Measurements from ENCODE around the gene PTPN7. TPM values are rescaled to one million over a fixed set of nuclear protein-coding genes. Genes with fewer than 3 reads are reported as not detected.

The PTPN7 gene
- total RNA-seq, 1 donor = 167 TPM

DNA sequence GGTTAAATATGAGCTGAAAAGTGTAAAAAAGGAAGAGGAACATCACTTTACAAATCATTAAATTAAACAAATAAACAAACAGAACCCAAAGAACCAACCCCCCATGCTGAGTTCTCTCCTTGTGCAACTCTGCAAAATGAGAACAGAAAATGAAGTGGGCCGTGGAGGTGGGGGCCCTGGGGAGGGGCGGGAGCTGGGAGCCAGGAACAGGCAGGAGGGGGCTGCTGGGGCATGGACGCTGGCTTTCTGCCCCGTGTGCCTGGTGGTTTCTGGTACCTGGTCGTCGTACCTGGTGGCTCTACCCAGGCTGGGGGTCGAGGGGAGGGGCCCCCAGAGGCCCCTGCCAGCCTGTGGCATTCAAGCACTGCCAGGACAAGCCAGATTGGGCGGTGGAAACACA is 26.9 kb downstream of the PTPN7 start:
- DNase-seq (ENCODE audit: low read depth in 2 of 3, low spot score in 2 of 3) = no peak

- no peak for DNase-seq (ENCODE audit: low read depth in 2 of 3, low spot score in 2 of 3)
Observed at GRCh38 chr1:202133001-202133400, 27.4 kb downstream of the PTPN7 start.

- no peak for DNase-seq (ENCODE audit: low read depth in 2 of 3, low spot score in 2 of 3)
Observed at GRCh38 chr1:202131956-202132821, 28.2 kb downstream of the PTPN7 start.

DNA sequence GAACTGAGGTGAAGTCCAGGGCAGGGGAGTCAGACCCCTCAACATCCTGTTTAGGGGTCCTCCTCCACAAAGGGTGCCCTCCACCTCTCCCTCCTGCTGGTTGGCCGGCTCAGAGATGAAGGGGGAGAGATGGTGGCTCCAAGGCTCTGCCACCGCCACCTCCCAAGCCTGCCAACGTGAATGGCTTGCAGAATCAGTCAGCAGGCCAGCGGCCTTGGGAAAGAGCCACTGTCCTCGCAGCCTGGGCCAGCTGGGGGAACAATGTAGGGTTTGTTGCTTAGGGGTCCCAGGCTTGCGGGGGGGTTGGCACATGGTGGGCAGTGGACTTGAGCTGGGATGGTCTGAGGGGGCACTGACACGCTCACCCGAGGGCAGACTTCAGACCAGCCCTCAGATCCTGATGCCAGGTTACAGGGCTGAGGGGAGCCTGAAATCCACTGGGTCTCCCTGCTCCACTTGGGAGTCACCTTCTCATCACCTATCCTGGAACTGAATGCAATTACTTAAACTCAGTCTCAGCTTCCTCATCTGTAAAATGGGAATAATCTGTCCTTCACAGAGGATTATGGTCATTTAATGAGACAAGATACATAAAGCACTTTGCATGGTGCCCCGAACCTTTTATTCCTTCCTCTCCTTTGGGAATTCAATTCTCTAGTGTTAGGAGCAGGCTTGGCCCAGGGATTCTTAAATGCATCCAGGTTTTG is 29.4 kb downstream of the PTPN7 start:
- no peak for DNase-seq (ENCODE audit: low read depth in 2 of 3, low spot score in 2 of 3)

GRCh38 chr1:202130297-202130721 is 30.1 kb downstream of the PTPN7 start:
- peak in 2 of 3 donors; percentile 18 to 26 for DNase-seq (ENCODE audit: low read depth in 2 of 3, low spot score in 2 of 3)

DNA sequence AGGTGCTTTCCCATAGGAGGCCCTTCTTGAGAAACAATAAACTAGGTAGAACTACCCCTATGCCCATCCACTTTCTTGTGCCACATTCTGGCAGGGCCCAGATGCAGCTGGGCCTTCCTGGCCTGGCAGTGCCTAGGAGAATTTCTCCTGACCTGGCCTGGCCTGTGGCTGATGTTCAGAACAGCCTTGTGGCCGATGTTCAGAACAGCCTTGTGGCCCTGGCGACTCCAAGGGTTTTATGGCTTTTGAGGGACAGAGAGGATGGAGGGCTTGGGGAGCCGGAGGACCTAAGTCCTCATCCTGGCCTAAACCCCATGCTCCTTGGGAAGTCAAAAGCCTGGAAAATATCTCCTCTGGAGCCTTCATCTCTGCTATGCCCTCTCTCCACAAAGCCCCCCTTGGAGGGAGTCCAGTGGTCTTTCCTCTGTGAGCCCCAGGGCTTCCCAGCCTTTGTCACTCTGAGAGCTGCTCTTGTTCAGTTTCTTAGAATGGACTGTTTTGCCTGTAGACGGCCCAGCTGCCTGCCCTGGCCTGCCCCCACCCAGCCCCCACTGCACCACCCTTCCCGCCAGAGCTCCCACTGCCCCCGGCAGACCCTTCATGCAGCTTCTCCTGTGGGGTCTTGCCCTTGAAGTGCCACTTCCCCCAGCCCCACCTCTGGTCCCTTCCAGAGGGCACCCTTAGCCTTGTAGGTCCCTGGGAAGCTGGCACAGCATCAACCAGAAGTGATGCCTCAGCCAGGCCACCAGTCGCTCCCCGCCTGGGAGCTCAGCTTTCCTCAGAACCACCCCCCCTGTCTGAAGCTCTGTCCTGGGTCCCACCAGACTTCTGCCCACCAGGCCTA is 30.7 kb downstream of the PTPN7 start:
- no peak for DNase-seq (ENCODE audit: low read depth in 2 of 3, low spot score in 2 of 3)

DNA sequence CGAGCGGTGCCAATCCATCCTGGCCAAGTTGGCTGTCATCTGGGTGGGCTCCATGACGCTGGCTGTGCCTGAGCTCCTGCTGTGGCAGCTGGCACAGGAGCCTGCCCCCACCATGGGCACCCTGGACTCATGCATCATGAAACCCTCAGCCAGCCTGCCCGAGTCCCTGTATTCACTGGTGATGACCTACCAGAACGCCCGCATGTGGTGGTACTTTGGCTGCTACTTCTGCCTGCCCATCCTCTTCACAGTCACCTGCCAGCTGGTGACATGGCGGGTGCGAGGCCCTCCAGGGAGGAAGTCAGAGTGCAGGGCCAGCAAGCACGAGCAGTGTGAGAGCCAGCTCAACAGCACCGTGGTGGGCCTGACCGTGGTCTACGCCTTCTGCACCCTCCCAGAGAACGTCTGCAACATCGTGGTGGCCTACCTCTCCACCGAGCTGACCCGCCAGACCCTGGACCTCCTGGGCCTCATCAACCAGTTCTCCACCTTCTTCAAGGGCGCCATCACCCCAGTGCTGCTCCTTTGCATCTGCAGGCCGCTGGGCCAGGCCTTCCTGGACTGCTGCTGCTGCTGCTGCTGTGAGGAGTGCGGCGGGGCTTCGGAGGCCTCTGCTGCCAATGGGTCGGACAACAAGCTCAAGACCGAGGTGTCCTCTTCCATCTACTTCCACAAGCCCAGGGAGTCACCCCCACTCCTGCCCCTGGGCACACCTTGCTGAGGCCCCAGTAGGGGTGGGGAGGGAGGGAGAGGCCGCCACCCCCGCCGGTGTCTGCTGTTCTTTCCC is 32.4 kb downstream of the PTPN7 start:
- DNase-seq (ENCODE audit: low read depth in 2 of 3, low spot score in 2 of 3) = no peak

GRCh38 chr1:202127061-202127460 is 33.3 kb downstream of the PTPN7 start:
- no peak for DNase-seq (ENCODE audit: low read depth in 2 of 3, low spot score in 2 of 3)

GRCh38 chr1:202126426-202126825 is 34.0 kb downstream of the PTPN7 start:
- DNase-seq (ENCODE audit: low read depth in 2 of 3, low spot score in 2 of 3) = peak in 2 of 3 donors; percentile 28 to 50

GRCh38 chr1:202125611-202126010 is 34.8 kb downstream of the PTPN7 start:
- no peak for DNase-seq (ENCODE audit: low read depth in 2 of 3, low spot score in 2 of 3)

GRCh38 chr1:202124142-202124541 is 36.3 kb downstream of the PTPN7 start:
- DNase-seq (ENCODE audit: low read depth in 2 of 3, low spot score in 2 of 3) = no peak

- DNase-seq (ENCODE audit: low read depth in 2 of 3, low spot score in 2 of 3) = no peak
Observed at GRCh38 chr1:202123336-202123813, 37.0 kb downstream of the PTPN7 start.

DNA sequence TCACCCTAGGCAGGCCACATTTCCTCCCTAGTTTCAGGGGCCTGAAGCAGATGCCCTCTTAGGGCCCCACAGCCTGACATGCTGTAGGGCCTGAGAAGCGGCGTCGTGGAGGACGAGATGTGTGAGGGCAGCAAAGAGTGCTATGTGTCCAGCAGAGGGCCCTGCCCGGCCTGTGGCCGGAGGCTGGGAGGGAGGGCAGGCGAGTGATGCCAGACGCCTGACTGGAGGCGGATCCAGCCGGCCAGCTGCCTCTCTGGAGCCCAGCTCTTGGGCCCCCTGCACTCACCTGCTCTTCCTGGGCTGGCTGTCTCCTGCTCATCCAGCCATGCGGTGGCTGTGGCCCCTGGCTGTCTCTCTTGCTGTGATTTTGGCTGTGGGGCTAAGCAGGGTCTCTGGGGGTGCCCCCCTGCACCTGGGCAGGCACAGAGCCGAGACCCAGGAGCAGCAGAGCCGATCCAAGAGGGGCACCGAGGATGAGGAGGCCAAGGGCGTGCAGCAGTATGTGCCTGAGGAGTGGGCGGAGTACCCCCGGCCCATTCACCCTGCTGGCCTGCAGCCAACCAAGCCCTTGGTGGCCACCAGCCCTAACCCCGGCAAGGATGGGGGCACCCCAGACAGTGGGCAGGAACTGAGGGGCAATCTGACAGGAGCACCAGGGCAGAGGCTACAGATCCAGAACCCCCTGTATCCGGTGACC is 37.6 kb downstream of the PTPN7 start, which contains the start of gene GPR37L1:
GPR37L1 (plus strand) TSS at position 279 of the 697 bp plus-strand sequence; CDS start at position 326, 47 bp downstream.
- no peak for DNase-seq (ENCODE audit: low read depth in 2 of 3, low spot score in 2 of 3)

GRCh38 chr1:202121006-202121405 is 39.4 kb downstream of the PTPN7 start:
- no peak for DNase-seq (ENCODE audit: low read depth in 2 of 3, low spot score in 2 of 3)

DNA sequence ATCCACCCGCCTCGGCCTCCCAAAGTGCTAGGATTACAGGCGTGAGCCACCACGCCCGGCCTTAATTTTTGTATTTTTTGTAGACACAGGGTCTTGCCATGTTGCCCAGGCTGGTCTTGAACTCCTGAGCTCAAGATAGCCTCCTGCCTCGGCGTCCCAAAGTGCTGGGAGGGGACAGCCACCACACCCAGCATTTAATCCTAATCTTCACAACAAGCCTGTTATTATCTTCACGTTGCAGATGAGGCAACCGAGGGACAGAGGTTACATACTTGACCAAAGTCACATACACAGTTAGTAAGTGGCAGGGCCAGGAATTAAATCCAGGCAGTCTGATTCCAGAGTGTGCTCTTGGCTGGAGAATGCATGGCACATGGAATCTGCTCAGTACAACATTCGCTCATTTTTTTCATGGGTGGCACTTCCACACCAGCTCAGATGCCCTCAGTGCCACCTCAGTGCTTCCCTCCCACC is 42.5 kb downstream of the PTPN7 start:
- no peak for DNase-seq (ENCODE audit: low read depth in 2 of 3, low spot score in 2 of 3)

DNA sequence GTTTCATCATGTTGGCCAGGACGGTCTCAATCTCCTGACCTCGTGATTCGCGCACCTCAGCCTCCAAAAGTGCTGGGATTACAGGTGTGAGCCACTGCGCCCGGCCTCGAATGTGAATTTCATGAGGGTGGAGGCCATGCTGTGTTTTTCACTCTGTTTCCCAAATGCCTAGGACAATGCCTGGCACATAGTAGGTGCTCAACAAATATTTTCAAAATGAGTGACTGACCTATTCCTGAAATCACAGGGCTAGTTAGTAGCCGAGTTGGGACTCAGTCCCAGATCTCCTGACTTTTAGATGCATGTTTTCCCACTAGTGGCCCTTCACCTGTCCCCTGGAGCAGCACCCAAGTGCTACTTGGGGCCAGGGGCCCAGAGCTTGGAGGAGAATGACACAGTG is 44.1 kb downstream of the PTPN7 start:
- no peak for DNase-seq (ENCODE audit: low read depth in 2 of 3, low spot score in 2 of 3)

DNA sequence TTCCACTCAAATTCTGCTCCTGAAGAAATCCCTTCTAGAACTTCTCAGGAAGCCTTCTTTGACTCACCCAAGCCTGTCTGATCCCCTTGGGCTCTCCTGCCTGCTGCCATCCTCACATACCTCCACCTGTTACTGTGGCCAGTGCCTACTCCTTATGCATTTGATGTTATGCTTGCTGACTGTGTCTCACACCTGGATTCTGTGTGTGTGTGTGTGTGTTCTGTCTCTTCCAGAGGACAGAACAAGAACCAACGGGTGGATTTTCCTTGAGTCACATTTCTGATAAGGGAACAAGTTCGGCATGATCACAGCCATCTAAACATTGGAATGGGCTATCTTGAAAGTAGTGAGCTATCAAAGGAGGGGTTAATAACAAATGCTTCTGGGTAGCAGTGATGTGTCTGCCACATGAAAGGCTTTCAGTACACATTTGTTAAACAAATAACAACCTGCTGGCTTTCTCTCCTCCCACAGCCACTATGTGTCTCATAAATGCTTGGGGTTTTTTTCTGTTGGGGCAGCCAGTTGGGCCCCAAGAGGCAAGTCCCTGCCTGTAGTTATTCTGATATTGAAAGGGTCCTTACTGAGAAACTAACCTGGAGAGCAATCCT is 46.6 kb downstream of the PTPN7 start:
- no peak for DNase-seq (ENCODE audit: low read depth in 2 of 3, low spot score in 2 of 3)

DNA sequence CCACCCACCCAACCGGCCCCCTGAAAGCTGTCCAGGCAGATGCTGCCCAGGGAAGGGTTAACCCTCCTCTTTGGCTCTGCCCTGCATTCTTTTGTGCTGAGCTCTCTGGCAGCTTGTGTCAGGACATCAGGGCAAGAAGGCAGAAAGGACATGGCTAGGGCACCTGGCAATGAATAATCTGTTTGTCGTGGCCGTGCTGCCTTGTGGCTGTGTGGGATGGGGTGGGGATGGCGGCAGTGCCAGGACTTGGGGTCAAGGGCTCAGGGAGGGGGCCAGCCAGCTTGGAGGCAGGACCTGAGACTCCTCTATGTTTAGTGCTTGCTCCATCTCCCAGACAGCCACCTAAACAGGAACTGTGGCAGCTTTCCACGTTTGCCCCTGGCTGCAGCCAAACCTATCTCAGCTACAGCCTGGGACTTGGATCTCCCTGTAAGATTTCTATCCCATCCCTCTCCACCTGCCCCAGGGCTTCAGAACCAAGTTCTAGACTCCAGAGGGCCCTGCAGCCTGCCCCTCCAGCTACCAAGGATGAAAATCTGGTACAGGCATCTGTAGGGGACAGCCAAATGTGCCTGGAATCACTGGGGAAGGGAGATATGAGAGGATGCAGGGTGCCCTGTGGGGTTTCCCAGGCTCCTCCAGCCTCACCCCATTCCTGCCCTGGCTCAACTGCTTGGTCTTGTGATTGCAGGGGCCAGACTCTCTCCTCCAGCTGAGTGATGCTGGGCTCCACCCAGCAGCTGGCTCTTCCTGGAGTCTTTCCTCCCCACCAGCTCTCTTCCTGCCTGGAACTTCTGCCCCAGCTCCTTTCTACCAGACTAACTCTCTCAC is 47.3 kb downstream of the PTPN7 start:
- no peak for DNase-seq (ENCODE audit: low read depth in 2 of 3, low spot score in 2 of 3)
